IPS-18a (cell line): ENCODE results near the gene TNFRSF4.

Source experiments
- H3K27ac ChIP-seq: one replicate; pipeline ENCODE4 v1.5.1; 2013; ENCODE audit warnings: low read length
- H3K27me3 ChIP-seq: one replicate; pipeline ENCODE4 v1.6.1; 2013; ENCODE audit warnings: mild to moderate bottlenecking, low read length; ENCODE audit not compliant: control insufficient read depth, insufficient read depth
- H3K36me3 ChIP-seq: one replicate; pipeline ENCODE4 v1.6.1; 2013; ENCODE audit warnings: low read depth, low read length; ENCODE audit not compliant: control insufficient read depth
- H3K4me1 ChIP-seq: one replicate; pipeline ENCODE4 v1.6.1; 2013; ENCODE audit warnings: low read depth, low read length; ENCODE audit not compliant: control insufficient read depth
- H3K4me3 ChIP-seq: one replicate; pipeline ENCODE4 v1.5.1; 2013; ENCODE audit warnings: low read length
- H3K9ac ChIP-seq: one replicate; pipeline ENCODE4 v1.6.1; 2013; ENCODE audit warnings: mild to moderate bottlenecking, low read length, moderate library complexity
- H3K9me3 ChIP-seq: one replicate; pipeline ENCODE4 v1.6.1; 2013; ENCODE audit warnings: low read depth, low read length; ENCODE audit not compliant: control insufficient read depth

The TNFRSF4 gene

GRCh38 chr1:1218524-1219200 is 4.7 kb upstream of the TNFRSF4 start:
- Histone ChIP-seq H3K4me1 (no peaks in the 10 kb centered on the region), H3K27ac (no peak overlapping the region), H3K27me3 (no peaks in the 10 kb centered on the region), H3K4me3 (no peak overlapping the region), H3K9me3 (no peaks in the 10 kb centered on the region), H3K9ac (no peak overlapping the region), H3K36me3 (peaks cover 13% of the 10 kb centered on the region)

- Histone ChIP-seq H3K9me3 (no peaks in the 10 kb centered on the region), H3K4me1 (no peaks in the 10 kb centered on the region), H3K27ac (no peak overlapping the region), H3K4me3 (no peak overlapping the region), H3K36me3 (peaks cover 11% of the 10 kb centered on the region), H3K27me3 (no peaks in the 10 kb centered on the region), H3K9ac (no peak overlapping the region)
Measured at GRCh38 chr1:1217621-1218523, 3.9 kb upstream of the TNFRSF4 start.

- Histone ChIP-seq H3K36me3 (peaks cover 6% of the 10 kb centered on the region), H3K9ac (no peak overlapping the region), H3K9me3 (no peaks in the 10 kb centered on the region), H3K4me1 (no peaks in the 10 kb centered on the region), H3K27me3 (no peaks in the 10 kb centered on the region), H3K4me3 (no peak overlapping the region), H3K27ac (no peak overlapping the region)
Measured at GRCh38 chr1:1216770-1217620, 3.0 kb upstream of the TNFRSF4 start.

GRCh38 chr1:1215881-1216605 is 2.1 kb upstream of the TNFRSF4 start:
- no peak overlapping the region for H3K9ac ChIP-seq
- H3K4me1 ChIP-seq, result no peaks in the 10 kb centered on the region
- H3K27ac ChIP-seq, result no peak overlapping the region
- H3K36me3 ChIP-seq, result peaks cover 6% of the 10 kb centered on the region
- no peak overlapping the region for H3K4me3 ChIP-seq
- no peaks in the 10 kb centered on the region for H3K27me3 ChIP-seq
- H3K9me3 ChIP-seq, result no peaks in the 10 kb centered on the region

- H3K9ac ChIP-seq, result no peak overlapping the region
- H3K36me3 ChIP-seq, result peaks cover 6% of the 10 kb centered on the region
- no peaks in the 10 kb centered on the region for H3K4me1 ChIP-seq
Measured at GRCh38 chr1:1215080-1215676, 1.2 kb upstream of the TNFRSF4 start.

GRCh38 chr1:1212780-1213344 is 1.1 kb downstream of the TNFRSF4 start:
- Histone ChIP-seq H3K9me3 (no peaks in the 10 kb centered on the region), H3K27ac (no peak overlapping the region), H3K9ac (no peak overlapping the region), H3K36me3 (peaks cover 6% of the 10 kb centered on the region), H3K4me3 (no peak overlapping the region), H3K4me1 (no peaks in the 10 kb centered on the region), H3K27me3 (no peaks in the 10 kb centered on the region)

More at GRCh38 chr1:1215080-1215676, 1.2 kb upstream of the TNFRSF4 start:
- H3K4me3 ChIP-seq, result no peak overlapping the region
- no peaks in the 10 kb centered on the region for H3K27me3 ChIP-seq
- no peaks in the 10 kb centered on the region for H3K9me3 ChIP-seq
- H3K27ac ChIP-seq, result no peak overlapping the region

GRCh38 chr1:1211541-1212441 is 2.2 kb downstream of the TNFRSF4 start:
- H3K4me1 ChIP-seq, result no peaks in the 10 kb centered on the region
- H3K9ac ChIP-seq, result no peak overlapping the region
- no peak overlapping the region for H3K27ac ChIP-seq
- no peaks in the 10 kb centered on the region for H3K9me3 ChIP-seq
- H3K4me3 ChIP-seq, result no peak overlapping the region
- H3K36me3 ChIP-seq, result peaks cover 3% of the 10 kb centered on the region
- H3K27me3 ChIP-seq, result peaks cover 6% of the 10 kb centered on the region

- Histone ChIP-seq H3K4me3 (no peak overlapping the region), H3K9ac (no peak overlapping the region), H3K36me3 (no peaks in the 10 kb centered on the region), H3K4me1 (no peaks in the 10 kb centered on the region), H3K9me3 (no peaks in the 10 kb centered on the region), H3K27me3 (peaks cover 15% of the 10 kb centered on the region), H3K27ac (no peak overlapping the region)
Measured at GRCh38 chr1:1210726-1211540, 3.0 kb downstream of the TNFRSF4 start.

- Histone ChIP-seq H3K36me3 (no peaks in the 10 kb centered on the region), H3K27me3 (peaks cover 29% of the 10 kb centered on the region), H3K27ac (no peak overlapping the region), H3K9me3 (no peaks in the 10 kb centered on the region), H3K9ac (no peak overlapping the region), H3K4me1 (no peaks in the 10 kb centered on the region), H3K4me3 (no peak overlapping the region)
Measured at GRCh38 chr1:1208713-1209433, 5.1 kb downstream of the TNFRSF4 start.
